ENCODE data around the gene ACTR8.

The ACTR8 gene

GRCh38 chr3:53862241-53862640 lies 19.7 kb downstream of the ACTR8 start:
- Histone ChIP-seq H3K4me3 (ENCODE audit: low read length) (no peak overlapping the region), H4K20me1 (ENCODE audit: control insufficient read depth, insufficient read depth, low read depth, low read length) (no peaks in the 10 kb centered on the region), H3K27me3 (ENCODE audit: control insufficient read depth, low read length) (no peaks in the 10 kb centered on the region), H3K36me3 (ENCODE audit: control insufficient read depth, low read length) (peaks cover 54% of the 10 kb centered on the region), H3F3A (ENCODE audit: control insufficient read depth, insufficient read depth) (no peaks in the 10 kb centered on the region), H3K27ac (ENCODE audit: low read depth, low read length) (no peak overlapping the region), H3K9me2 (replicated peaks; ENCODE audit: control insufficient read depth, low read length) (no peaks in the 10 kb centered on the region), H3K79me2 (ENCODE audit: control insufficient read depth, low read length) (no peaks in the 10 kb centered on the region), H3K4me2 (ENCODE audit: low read length) (no peak overlapping the region), H3K9me3 (ENCODE audit: control insufficient read depth, insufficient read depth, low read length) (no peaks in the 10 kb centered on the region), H3K4me1 (ENCODE audit: control insufficient read depth, low read length) (peaks cover 20% of the 10 kb centered on the region)
- TF ChIP-seq CTCF (IDR thresholded peaks at IDR 0.05; ENCODE audit: low read depth, low read length, poor library complexity, severe bottlenecking) (no peak), EZH2phosphoT487 (IDR thresholded peaks at IDR 0.05; ENCODE audit: borderline replicate concordance, low read length) (no peak)

- Histone ChIP-seq H3K9me2 (replicated peaks; ENCODE audit: control insufficient read depth, low read length) (no peaks in the 10 kb centered on the region), H3K9me3 (ENCODE audit: control insufficient read depth, insufficient read depth, low read length) (no peaks in the 10 kb centered on the region), H3K79me2 (ENCODE audit: control insufficient read depth, low read length) (no peaks in the 10 kb centered on the region), H4K20me1 (ENCODE audit: control insufficient read depth, insufficient read depth, low read depth, low read length) (no peaks in the 10 kb centered on the region), H3K36me3 (ENCODE audit: control insufficient read depth, low read length) (peaks cover 41% of the 10 kb centered on the region), H3K27ac (ENCODE audit: low read depth, low read length) (no peak overlapping the region), H3K27me3 (ENCODE audit: control insufficient read depth, low read length) (no peaks in the 10 kb centered on the region), H3K4me2 (ENCODE audit: low read length) (no peak overlapping the region), H3F3A (ENCODE audit: control insufficient read depth, insufficient read depth) (no peaks in the 10 kb centered on the region), H3K4me3 (ENCODE audit: low read length) (no peak overlapping the region), H3K4me1 (ENCODE audit: control insufficient read depth, low read length) (peaks cover 20% of the 10 kb centered on the region)
- no peak for TF ChIP-seq EZH2phosphoT487 (IDR thresholded peaks at IDR 0.05; ENCODE audit: borderline replicate concordance, low read length)
- TF ChIP-seq CTCF (IDR thresholded peaks at IDR 0.05; ENCODE audit: low read depth, low read length, poor library complexity, severe bottlenecking), result no peak
Measured at GRCh38 chr3:53860196-53860595, 21.8 kb downstream of the ACTR8 start.

- no peak overlapping the region for H3K4me2 ChIP-seq (ENCODE audit: low read length)
- no peak for TF ChIP-seq EZH2phosphoT487 (IDR thresholded peaks at IDR 0.05; ENCODE audit: borderline replicate concordance, low read length)
- TF ChIP-seq CTCF (IDR thresholded peaks at IDR 0.05; ENCODE audit: low read depth, low read length, poor library complexity, severe bottlenecking), result no peak
- H3K36me3 ChIP-seq (ENCODE audit: control insufficient read depth, low read length), result peaks cover 31% of the 10 kb centered on the region
- no peaks in the 10 kb centered on the region for H3K27me3 ChIP-seq (ENCODE audit: control insufficient read depth, low read length)
- H3F3A ChIP-seq (ENCODE audit: control insufficient read depth, insufficient read depth), result no peaks in the 10 kb centered on the region
- H3K79me2 ChIP-seq (ENCODE audit: control insufficient read depth, low read length), result no peaks in the 10 kb centered on the region
- H3K4me1 ChIP-seq (ENCODE audit: control insufficient read depth, low read length), result peaks cover 12% of the 10 kb centered on the region
- no peaks in the 10 kb centered on the region for H3K9me2 ChIP-seq (replicated peaks; ENCODE audit: control insufficient read depth, low read length)
- no peak overlapping the region for H3K27ac ChIP-seq (ENCODE audit: low read depth, low read length)
- H3K9me3 ChIP-seq (ENCODE audit: control insufficient read depth, insufficient read depth, low read length), result no peaks in the 10 kb centered on the region
- H4K20me1 ChIP-seq (ENCODE audit: control insufficient read depth, insufficient read depth, low read depth, low read length), result no peaks in the 10 kb centered on the region
- no peak overlapping the region for H3K4me3 ChIP-seq (ENCODE audit: low read length)
Measured at GRCh38 chr3:53859178-53859577, 22.8 kb downstream of the ACTR8 start.
